Upper lobe of left lung (tissue), 4 donors: ENCODE measurements around the gene PFDN1.

Source experiments
- CTCF ChIP-seq, 6 experiments: fragments of 450-650 bp in 4 of 6; fragments of 200-600 bp in 2 of 6; sonication (generic) in 2 of 6; IDR thresholded peaks; one replicate each; pipeline ENCODE4 v1.5.1; 2016 to 2019; ENCODE audit warnings: antibody characterized with exemption in 6 of 6
- EP300 ChIP-seq, 4 donors: sonication (generic); formaldehyde crosslinking; IDR thresholded peaks; one replicate each; pipeline ENCODE4 v1.5.1; 2017; ENCODE audit warnings: antibody characterized with exemption in 4 of 4, control low read depth in 2 of 4
- POLR2A ChIP-seq, 4 donors: fragments of 450-650 bp; IDR thresholded peaks; one replicate each; pipeline ENCODE4 v1.5.1; 2016 to 2017; ENCODE audit warnings: antibody characterized with exemption in 4 of 4, mild to moderate bottlenecking in 2 of 4
- POLR2AphosphoS5 ChIP-seq, 2 donors: sonication (generic); formaldehyde crosslinking; IDR thresholded peaks; one replicate each; pipeline ENCODE4 v1.5.1; 2017; ENCODE audit warnings: antibody characterized with exemption in 2 of 2

GRCh38 chr5:140319833-140320232 is 16.9 kb upstream of the PFDN1 start:
- TF ChIP-seq POLR2A (IDR thresholded peaks at IDR 0.05) (no peak), CTCF (IDR thresholded peaks at IDR 0.05) (no peak), POLR2AphosphoS5 (IDR thresholded peaks at IDR 0.05) (no peak), EP300 (IDR thresholded peaks at IDR 0.05) (no peak)
